Thyroid gland (tissue), 4 donors: Measurements from ENCODE around the gene THBD. TPM values are rescaled to one million over a fixed set of nuclear protein-coding genes. Genes with fewer than 3 reads are reported as not detected.
A peak's percentile ranks its signal among the peaks of the same experiment; 100 is the strongest.

Source experiments
- DNase-seq, 2 donors: peaks; one replicate each; pipeline ENCODE4 v3.0.0-alpha.2; 2019
- H3K27ac ChIP-seq, 3 donors: fragments of 200-600 bp; sonication (generic); 1 replicate in 2 of 3; 2 replicates in 1 of 3; pipeline ENCODE4 v1.5.1; 2016 to 2019; ENCODE audit warnings: mild to moderate bottlenecking in 1 of 3, moderate library complexity in 1 of 3
- H3K27me3 ChIP-seq: fragments of 200-600 bp; sonication (generic); one replicate; pipeline ENCODE4 v1.5.1; 2019
- H3K36me3 ChIP-seq, 2 donors: fragments of 200-600 bp; sonication (generic); one replicate each; pipeline ENCODE4 v1.5.1; 2016 to 2019
- H3K4me1 ChIP-seq, 2 donors: fragments of 200-600 bp; sonication (generic); one replicate each; pipeline ENCODE4 v1.5.1; 2017 to 2019
- H3K4me3 ChIP-seq, 3 donors: fragments of 200-600 bp; sonication (generic); replicated peaks in 1 of 3; 1 replicate in 2 of 3; 2 replicates in 1 of 3; pipeline ENCODE4 v1.5.1; 2016; ENCODE audit warnings: mild to moderate bottlenecking in 1 of 3
- H3K9me3 ChIP-seq: fragments of 200-600 bp; sonication (generic); one replicate; pipeline ENCODE4 v1.5.1; 2017
- POLR2A ChIP-seq, 2 donors: fragments of 450-650 bp; IDR thresholded peaks; one replicate each; pipeline ENCODE4 v1.6.1; 2017; ENCODE audit warnings: antibody characterized with exemption in 2 of 2, mild to moderate bottlenecking in 2 of 2, moderate library complexity in 1 of 2
- WGBS, 2 donors: methylation state at CpG; one replicate each; pipeline ENCODE4 v1.1.5; 2017; 5-methylcytosine and 5-hydroxymethylcytosine counted together
- intact Hi-C: fragments of 100-400 bp; cut with DNase I; formaldehyde crosslinking; loops from one replicate; pipeline ENCODE4 v1.15.1; 2023
- total RNA-seq, 4 donors: library from RNA; depleted of rRNA; stranded (reverse); fragments of >200 nt; gene quantifications; one replicate each; pipeline ENCODE4 v1.2.3, GENCODE V29; 2016
- TF ChIP-seq, protein P1 (sequence below), 6 experiments: fragments of 200-600 bp in 3 of 6; fragments of 450-650 bp in 3 of 6; sonication (generic) in 3 of 6; IDR thresholded peaks; one replicate each; pipeline ENCODE4 v1.5.1; 2016 to 2019; ENCODE audit warnings: antibody characterized with exemption in 6 of 6, mild to moderate bottlenecking in 2 of 6, inconsistent platforms in 1 of 6, moderate library complexity in 1 of 6

THBD gene
- total RNA-seq, 4 donors from 2014 or later, result 30.4 to 78.5 (median 72.2) TPM

GRCh38 chr20:23087587-23088251 lies 38.2 kb upstream of the THBD start:
- H3K36me3 ChIP-seq, result no peaks in the 10 kb centered on the region
- H3K27me3 ChIP-seq, result no peaks in the 10 kb centered on the region
- peak overlapping the region; percentile 77 to 85 (median 81) for H3K27ac ChIP-seq
- peaks cover 0 to 12% of the 10 kb centered on the region in 2 donors for H3K4me1 ChIP-seq
- no peaks in the 10 kb centered on the region for H3K9me3 ChIP-seq
- H3K4me3 ChIP-seq, result no peak overlapping the region
- DNase-seq, result no peak
- TF ChIP-seq POLR2A (IDR thresholded peaks at IDR 0.05), result no peak
- 78 to 83% methylated on average over 9 of the region's 9 CpGs for WGBS, 2 donors
- intact Hi-C loops, result no loop called here

DNA sequence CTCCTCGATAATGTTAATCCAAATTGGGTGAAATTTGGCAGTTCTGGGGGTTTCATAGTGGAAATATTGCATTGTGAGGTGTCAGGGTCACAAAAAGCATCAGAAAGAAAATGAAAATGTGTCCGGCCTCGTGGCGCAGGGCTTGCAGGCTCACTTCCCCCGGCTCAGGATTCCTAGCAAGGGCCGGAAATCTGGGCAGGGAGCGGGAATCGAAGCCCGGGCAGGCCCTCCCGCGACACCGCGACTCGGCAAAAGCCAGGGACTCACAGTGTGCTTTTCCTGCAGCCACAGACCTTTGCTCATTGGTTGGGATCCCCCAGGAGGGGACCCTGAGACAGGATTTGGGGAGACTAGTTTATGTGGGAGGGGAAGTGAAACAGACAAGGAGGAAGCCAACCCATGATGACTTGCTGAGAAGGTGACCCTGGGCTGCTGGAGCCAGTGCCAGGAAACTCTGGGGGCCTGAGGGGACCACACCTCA lies 37.5 kb upstream of the THBD start:
- Histone ChIP-seq H3K4me1 (peaks cover 0 to 12% of the 10 kb centered on the region in 2 donors), H3K27me3 (no peaks in the 10 kb centered on the region), H3K9me3 (no peaks in the 10 kb centered on the region), H3K4me3 (no peak overlapping the region), H3K27ac (peak overlapping the region; percentile 77 to 85 (median 81)), H3K36me3 (no peaks in the 10 kb centered on the region)
- intact Hi-C loops, result no loop called here
- DNase-seq, result peak; percentile 17 to 28
- WGBS, 2 donors, result 75 to 83% methylated on average over 14 of the region's 14 CpGs
- TF ChIP-seq, protein P1, sequence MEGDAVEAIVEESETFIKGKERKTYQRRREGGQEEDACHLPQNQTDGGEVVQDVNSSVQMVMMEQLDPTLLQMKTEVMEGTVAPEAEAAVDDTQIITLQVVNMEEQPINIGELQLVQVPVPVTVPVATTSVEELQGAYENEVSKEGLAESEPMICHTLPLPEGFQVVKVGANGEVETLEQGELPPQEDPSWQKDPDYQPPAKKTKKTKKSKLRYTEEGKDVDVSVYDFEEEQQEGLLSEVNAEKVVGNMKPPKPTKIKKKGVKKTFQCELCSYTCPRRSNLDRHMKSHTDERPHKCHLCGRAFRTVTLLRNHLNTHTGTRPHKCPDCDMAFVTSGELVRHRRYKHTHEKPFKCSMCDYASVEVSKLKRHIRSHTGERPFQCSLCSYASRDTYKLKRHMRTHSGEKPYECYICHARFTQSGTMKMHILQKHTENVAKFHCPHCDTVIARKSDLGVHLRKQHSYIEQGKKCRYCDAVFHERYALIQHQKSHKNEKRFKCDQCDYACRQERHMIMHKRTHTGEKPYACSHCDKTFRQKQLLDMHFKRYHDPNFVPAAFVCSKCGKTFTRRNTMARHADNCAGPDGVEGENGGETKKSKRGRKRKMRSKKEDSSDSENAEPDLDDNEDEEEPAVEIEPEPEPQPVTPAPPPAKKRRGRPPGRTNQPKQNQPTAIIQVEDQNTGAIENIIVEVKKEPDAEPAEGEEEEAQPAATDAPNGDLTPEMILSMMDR (IDR thresholded peaks at IDR 0.05), result no peak
- TF ChIP-seq POLR2A (IDR thresholded peaks at IDR 0.05), result no peak

DNA sequence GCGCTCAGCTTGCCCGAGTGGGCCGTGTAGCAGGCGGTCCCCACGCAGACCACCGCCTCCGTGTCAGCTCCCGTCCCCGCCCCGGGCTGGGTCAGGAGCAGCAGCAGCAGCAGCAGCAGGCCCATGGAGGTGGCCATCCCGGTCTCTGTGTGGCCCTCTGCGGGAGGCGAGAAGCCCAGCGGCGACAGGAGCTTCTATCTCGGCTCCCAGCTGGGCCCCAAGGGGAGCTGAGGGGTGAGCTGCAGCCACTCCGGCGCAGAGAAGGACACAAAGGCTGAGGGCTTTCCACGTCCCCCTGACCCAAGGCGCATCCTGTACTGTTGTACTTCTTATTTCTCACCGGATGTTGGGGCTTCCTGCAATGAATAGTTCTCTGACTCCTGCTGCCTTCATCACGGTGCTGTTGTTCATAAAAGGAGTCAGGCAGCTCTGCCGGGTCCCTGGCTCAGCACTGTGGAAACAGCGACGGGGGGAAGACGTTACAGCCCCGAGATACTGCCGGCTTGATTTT lies 36.6 kb upstream of the THBD start, which contains the start of gene CD93:
TSS of gene CD93 (minus strand) at position 269 of the 511 bp plus-strand sequence. CDS start at position 137, 132 bp downstream.
- H3K36me3 ChIP-seq, result no peaks in the 10 kb centered on the region
- intact Hi-C loops, result no loop called here
- peak in 1 of 2 donors; percentile 18 for TF ChIP-seq POLR2A (IDR thresholded peaks at IDR 0.05)
- TF ChIP-seq, protein P1 (IDR thresholded peaks at IDR 0.05), result no peak
- WGBS, 2 donors, result 59 to 70% methylated on average over 18 to 28 of the region's 28 CpGs
- no peaks in the 10 kb centered on the region for H3K9me3 ChIP-seq
- peaks cover 0 to 12% of the 10 kb centered on the region in 2 donors for H3K4me1 ChIP-seq
- H3K27me3 ChIP-seq, result no peaks in the 10 kb centered on the region
- peak within 1 kb of the TSS in 1 of 3 donors; percentile 26 for H3K4me3 ChIP-seq
- H3K27ac ChIP-seq, result peak within 1 kb of the TSS; percentile 77 to 85 (median 81)
- DNase-seq, result no peak

- Histone ChIP-seq H3K4me3 (peak overlapping the region in 1 of 3 donors; percentile 26), H3K9me3 (no peaks in the 10 kb centered on the region), H3K27me3 (no peaks in the 10 kb centered on the region), H3K36me3 (no peaks in the 10 kb centered on the region), H3K4me1 (peaks cover 0 to 12% of the 10 kb centered on the region in 2 donors), H3K27ac (peak overlapping the region; percentile 77 to 85 (median 81))
- WGBS, 2 donors, result 77 to 84% methylated on average over 10 to 22 of the region's 23 CpGs
- no peak for DNase-seq
- intact Hi-C loops, result no loop called here
- no peak for TF ChIP-seq POLR2A (IDR thresholded peaks at IDR 0.05)
Measured at GRCh38 chr20:23085436-23086055, 36.1 kb upstream of the THBD start.

DNA sequence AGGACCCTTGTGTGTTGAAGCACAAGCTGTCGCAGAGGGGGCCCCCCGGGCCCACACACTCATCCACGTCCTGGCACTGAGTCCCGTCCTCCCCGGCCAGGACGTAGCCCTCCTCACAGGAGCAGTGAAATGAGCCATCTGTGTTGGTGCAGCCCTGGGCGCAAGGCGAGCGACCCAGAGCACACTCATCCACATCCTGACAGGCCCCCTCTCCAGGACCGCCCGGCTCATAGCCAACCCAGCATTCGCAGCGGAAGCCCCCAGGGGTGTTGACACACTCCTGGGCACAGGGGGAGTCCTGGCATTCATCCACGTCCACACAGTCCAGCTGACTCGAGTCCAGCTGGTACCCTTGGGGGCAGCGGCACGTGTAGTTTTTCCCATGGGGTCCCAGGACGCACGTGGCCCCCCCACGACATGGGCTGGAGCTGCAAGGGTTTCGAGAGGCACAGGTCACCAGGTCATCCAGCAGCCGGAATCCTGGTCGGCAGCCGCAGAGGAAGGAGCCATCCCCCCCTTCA lies 35.4 kb upstream of the THBD start:
- H3K4me1 ChIP-seq, result peaks cover 0 to 12% of the 10 kb centered on the region in 2 donors
- no peaks in the 10 kb centered on the region for H3K9me3 ChIP-seq
- peak overlapping the region; percentile 77 to 85 (median 81) for H3K27ac ChIP-seq
- 61 to 65% methylated on average over 11 to 15 of the region's 24 CpGs for WGBS, 2 donors
- no peak for DNase-seq
- intact Hi-C loops, result no loop called here
- no peaks in the 10 kb centered on the region for H3K36me3 ChIP-seq
- no peaks in the 10 kb centered on the region for H3K27me3 ChIP-seq
- H3K4me3 ChIP-seq, result peak overlapping the region in 1 of 3 donors; percentile 26
- TF ChIP-seq, protein P1 (IDR thresholded peaks at IDR 0.05), result no peak
- no peak for TF ChIP-seq POLR2A (IDR thresholded peaks at IDR 0.05)
